Stimulated activated naive CD4-positive, alpha-beta T cell (primary cell): ENCODE results near the gene F3.
"Not testable (repeated sequence)": the region's sequence is repeated elsewhere in the genome, so short reads cannot be mapped to it uniquely, and the experiment has no call there.

Experiments
- DNase-seq, 6 experiments: peaks; one replicate each; lab custom pipeline; 2025; lab: John Stamatoyannopoulos, UW

The F3 gene

GRCh38 chr1:94541246-94542087 is at the start of gene F3:
Gene F3 (minus strand): TSS chr1:94541759. CDS start chr1:94541636, 123 bp downstream.
- DNase-seq, result no peak

- DNase-seq, result no peak
Observed at GRCh38 chr1:94590203-94591137, 48.9 kb upstream of the F3 start.

- no peak for DNase-seq
Observed at GRCh38 chr1:94589728-94590127, 48.2 kb upstream of the F3 start.

- no peak for DNase-seq
Observed at GRCh38 chr1:94582565-94582964, 41.0 kb upstream of the F3 start.

GRCh38 chr1:94580367-94581115 is 39.0 kb upstream of the F3 start:
- no peak for DNase-seq

GRCh38 chr1:94579876-94580294 is 38.3 kb upstream of the F3 start:
- DNase-seq, result no peak

GRCh38 chr1:94578856-94579255 is 37.3 kb upstream of the F3 start:
- DNase-seq, result no peak

GRCh38 chr1:94573917-94574316 is 32.4 kb upstream of the F3 start:
- not testable (repeated sequence) for DNase-seq

- DNase-seq, result no peak
Observed at GRCh38 chr1:94572780-94573179, 31.2 kb upstream of the F3 start.

GRCh38 chr1:94570965-94571364 is 29.4 kb upstream of the F3 start:
- not testable (repeated sequence) for DNase-seq

- DNase-seq, result not testable (repeated sequence)
Observed at GRCh38 chr1:94568806-94569205, 27.2 kb upstream of the F3 start.

- DNase-seq, result not testable (repeated sequence)
Observed at GRCh38 chr1:94567975-94568607, 26.5 kb upstream of the F3 start.

GRCh38 chr1:94566436-94566835 is 24.9 kb upstream of the F3 start:
- not testable (repeated sequence) for DNase-seq

GRCh38 chr1:94565901-94566300 is 24.3 kb upstream of the F3 start:
- no peak for DNase-seq

- DNase-seq, result no peak
Observed at GRCh38 chr1:94562519-94563260, 21.1 kb upstream of the F3 start.

GRCh38 chr1:94560333-94560732 is 18.8 kb upstream of the F3 start:
- no peak for DNase-seq

GRCh38 chr1:94559921-94560320 is 18.4 kb upstream of the F3 start:
- no peak for DNase-seq

GRCh38 chr1:94555091-94555490 is 13.5 kb upstream of the F3 start:
- DNase-seq, result no peak

GRCh38 chr1:94554580-94554979 is 13.0 kb upstream of the F3 start:
- DNase-seq, result no peak

- no peak for DNase-seq
Observed at GRCh38 chr1:94553931-94554330, 12.4 kb upstream of the F3 start.

- DNase-seq, result no peak
Observed at GRCh38 chr1:94553323-94553730, 11.8 kb upstream of the F3 start.
